GM19239 (cell line): ENCODE data around the gene CRACR2B.

Source experiments
- DNase-seq: peaks from one replicate; pipeline ENCODE4 v3.0.0; 2011; ENCODE audit warnings: low spot score; ENCODE audit not compliant: insufficient read length
- FAIRE-seq: peaks from 2 replicates; lab custom pipeline; 2011; peaks lifted over from hg19 to GRCh38; lab: Jason Lieb, UNC

The CRACR2B gene

DNA sequence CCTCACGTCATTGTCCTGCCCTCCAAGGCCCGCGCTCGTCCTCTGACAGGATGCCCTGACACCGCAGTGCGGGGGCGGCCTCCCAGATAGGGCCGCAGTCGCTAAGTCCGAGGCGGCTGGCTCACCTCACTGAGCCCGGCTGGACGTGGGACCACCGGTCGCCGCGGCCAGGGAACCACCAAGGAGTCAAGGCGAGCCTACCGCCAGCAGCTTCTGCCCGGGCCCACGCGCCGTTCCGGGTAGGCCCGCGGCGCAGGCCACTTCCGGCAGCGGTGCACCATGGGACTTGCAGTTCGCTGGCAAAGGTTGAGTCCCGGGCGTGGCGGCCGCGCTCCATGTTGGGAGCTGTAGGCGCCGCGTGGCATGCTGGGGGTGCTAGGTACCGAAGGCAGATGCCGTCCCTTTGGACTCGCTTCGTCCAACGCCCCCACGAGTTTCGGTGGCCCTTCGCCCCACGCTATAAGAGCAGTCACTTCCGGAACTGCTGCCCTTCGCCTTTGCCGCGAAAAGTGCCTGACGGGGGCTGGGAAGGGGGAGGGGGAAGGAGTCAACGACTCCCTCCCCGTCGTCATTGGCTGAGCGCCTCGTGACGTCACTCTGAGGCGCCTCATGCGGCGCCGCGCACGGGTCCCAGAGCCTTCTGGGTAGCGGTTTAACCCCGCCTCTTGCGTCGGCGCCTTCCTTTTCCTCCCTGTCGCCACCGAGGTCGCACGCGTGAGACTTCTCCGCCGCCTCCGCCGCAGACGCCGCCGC lies 18.3 kb upstream of the CRACR2B start, which contains the start of gene RPLP2:
Gene RPLP2 (plus strand): TSS at position 681 of the 753 bp plus-strand sequence. CDS start 268 bp downstream, outside the sequence.
- FAIRE-seq (peak; percentile 96), DNase-seq (peak; percentile 94)

DNA sequence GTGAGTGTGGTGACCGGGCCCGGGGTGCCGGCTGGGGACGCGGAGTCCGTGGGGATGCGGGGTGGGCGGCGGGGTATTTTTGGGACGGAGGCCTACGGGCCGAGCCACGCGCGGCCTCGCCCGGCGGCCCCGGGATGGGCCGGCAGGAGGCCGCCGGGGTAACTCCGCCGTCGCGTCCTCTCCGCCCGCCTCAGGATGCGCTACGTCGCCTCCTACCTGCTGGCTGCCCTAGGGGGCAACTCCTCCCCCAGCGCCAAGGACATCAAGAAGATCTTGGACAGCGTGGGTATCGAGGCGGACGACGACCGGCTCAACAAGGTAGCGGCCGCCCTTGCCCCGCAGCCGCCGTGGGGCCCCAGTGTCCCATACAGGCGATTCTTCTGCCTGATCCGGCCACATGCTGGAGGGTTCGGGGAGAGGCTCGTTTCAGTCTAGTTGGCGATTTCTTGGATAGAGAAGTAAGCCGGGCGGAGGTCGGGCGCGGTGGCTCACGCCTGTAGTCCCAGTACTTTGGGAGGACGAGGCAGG lies 17.6 kb upstream of the CRACR2B start:
- FAIRE-seq: no peak
- DNase-seq: no peak

DNA sequence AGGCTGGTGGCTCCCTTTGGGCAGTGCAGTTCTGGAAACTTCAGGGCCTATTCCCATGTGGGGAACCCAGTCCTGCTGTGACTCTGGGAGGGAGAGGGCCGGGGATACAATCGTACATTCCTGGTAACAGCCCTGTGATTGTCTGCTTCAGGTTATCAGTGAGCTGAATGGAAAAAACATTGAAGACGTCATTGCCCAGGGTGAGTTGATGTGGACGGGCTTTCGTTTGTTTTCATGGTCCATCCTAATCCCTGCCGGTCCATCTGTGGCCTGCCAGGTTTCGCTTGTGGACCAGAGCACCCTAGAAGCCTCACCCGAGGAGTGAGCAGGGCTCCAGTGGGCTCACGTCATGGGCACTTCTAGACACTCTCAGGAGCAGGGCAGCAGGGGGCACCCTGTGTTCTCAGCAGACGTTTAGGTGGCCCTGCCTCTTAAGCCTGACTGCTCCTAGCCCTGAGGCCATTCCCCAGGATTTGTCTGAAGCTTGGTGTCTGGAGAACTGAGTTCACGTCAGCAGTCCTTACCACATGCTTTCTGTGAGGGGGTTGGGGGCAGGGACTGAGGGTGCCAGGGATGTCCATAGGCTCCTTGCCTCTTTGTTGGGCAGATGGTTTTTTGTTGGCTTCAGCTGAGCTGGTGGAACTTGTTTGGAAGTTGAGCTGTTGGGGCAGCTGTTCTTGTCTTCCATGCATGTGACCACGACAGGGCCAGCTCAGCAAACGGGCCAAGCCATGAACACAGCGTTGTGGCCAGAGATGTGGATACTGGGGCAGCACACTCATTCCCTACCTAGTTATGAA lies 16.1 kb upstream of the CRACR2B start:
- FAIRE-seq (no peak), DNase-seq (no peak)

DNA sequence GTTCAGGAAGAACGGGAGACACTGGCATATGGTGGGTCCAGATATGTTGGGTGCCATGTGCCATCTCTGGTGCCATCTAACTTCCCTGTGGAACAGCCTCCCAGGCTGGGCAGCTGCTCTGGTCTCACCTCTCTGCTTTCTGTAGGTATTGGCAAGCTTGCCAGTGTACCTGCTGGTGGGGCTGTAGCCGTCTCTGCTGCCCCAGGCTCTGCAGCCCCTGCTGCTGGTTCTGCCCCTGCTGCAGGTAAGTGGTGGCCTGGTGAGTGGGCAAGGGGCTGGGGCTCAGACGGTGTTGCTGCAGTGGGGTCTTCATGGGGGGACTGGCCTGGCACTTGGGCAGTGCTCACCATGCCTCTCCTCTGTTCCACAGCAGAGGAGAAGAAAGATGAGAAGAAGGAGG lies 15.3 kb upstream of the CRACR2B start:
- FAIRE-seq (no peak), DNase-seq (no peak)

DNA sequence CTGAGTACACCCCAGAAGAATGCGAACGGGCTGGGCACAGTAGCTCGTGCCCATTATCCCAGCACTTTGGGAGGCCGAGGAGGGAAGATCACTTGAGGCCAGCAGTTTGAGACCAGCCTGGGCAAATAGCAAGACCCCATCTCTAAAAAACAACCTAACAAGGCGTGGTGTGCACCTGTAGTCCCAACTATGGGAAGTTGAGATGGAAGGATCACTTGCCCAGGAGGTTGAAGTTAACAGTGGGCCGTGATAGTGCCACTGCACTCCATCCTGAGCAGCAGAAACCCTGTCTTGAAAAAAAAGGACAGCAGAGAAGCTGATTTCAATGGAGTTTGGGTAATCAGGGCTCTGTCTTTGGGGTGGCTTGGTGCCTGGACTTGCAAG lies 14.7 kb upstream of the CRACR2B start:
- FAIRE-seq (no peak), DNase-seq (no peak)

DNA sequence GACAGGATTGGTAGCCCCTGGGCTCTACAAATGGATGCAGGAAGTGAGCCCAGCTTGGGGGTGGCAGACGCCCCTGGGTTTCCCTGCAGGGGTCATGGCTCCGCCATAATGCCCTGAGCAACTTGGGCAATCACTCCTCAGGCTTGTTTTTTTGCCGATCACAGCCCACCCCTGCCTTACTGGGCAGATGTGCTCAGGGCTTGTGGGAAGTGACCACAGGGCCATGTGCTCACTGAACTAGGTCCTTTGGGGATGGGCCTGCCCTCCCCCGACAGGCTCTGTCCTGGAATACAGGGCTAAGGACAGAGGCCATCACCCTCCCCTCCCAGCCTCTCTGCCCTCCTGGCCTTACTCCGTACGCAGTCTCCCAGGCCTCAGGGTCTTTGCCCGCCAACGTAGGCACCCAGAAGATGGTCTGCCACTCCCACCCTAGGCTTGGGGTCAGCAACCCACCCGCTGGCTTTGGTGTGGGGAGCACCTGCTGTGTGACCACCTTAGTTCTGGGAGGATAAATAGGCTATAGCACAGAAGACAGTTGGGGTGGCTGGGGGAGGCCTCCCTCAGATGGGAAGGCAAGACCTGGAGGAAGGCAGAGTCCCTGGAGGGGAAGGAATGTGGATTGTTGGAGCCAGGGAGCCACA lies 14.1 kb upstream of the CRACR2B start:
- DNase-seq (no peak), FAIRE-seq (no peak)

DNA sequence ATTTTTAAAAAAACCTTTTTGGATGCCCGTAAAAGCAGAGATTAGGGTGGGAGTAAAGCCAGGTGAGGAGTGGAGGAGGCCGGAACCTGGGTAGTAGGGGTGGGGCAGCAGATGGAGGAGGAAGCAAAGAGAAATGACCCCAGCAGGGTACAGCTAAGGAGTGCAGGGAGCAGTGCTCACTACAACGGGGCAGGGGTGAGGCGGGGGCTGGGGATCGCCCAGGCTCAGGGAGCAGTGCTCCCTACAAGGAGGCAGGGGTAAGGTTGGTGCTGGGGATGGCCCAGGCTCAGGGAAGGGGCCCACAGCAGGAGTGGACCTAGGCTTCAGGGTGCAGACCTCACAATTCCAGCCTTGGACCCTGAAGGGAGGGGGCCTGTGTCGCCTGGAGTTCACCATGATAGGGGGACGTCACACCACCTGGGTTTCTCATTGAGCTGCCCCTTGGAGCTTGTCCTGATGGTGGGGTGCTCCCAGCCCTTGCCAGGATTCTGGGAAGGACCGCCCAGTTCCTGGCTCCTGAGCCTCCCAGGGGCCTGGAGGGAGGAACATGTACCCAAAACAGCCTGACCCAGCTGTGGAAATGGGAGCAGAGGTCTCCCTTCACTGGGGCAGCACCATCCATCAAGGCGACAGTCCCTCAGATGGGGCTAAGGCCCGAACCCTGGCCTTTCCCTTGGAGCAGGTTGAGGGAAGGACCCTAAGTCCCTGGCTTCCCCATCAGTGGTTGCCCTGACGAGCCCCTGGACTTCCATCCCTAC lies 11.9 kb upstream of the CRACR2B start:
- FAIRE-seq: no peak

DNA sequence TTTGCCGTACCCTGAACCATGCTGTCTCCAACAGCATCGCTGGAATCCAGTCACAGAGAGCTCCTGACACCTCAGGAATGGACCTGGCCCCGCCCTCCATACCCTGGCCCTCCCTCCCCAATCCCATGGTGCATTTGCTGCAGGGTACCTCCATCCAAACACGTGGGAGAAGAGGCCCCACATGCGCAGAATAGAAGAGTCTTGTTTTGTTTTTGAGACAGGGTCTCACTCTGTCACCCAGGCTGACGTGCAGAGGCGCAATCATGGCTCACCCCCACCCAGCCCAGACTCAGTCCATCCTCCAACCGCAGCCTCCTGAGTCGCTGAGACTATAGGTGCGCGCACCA lies 11.3 kb upstream of the CRACR2B start:
- no peak for FAIRE-seq
- DNase-seq: no peak

More for the DNA sequence above, 11.9 kb upstream of the CRACR2B start:
- no peak for DNase-seq

DNA sequence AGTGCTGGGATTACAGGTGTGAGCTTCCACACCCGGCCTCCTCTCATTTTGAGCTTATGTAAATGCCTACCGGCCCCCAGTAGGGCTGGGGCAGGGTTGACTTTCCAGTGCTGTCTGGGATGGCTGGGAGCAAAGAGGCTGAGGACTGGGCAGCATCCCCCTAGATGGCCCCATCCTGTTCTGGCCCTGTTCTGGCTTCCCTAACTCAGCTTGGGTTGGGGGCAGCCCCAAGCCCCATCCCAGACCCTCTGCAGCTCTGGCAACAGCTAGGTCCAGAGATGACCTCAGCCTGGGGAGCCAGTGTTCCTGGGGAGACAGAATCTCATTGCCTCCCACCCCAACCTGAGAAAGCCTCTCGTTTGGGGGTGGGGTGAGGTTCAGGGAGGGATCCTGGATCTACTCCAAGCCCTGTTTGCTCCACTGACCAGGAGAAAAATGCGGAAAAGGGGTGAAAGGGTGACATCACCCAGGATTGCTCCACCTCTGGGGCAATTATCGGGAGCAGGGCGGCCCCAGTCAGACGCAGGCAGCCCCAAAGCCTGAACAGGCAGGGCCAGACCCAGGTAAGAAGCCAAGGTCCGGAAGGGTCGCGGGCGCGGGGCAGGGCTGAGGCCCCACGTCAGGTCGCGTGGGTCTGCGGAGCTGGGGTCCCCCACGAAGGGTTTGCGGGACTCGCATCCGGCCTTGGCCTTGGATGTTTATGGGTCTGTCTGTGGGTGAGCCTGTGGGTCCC lies 9.2 kb upstream of the CRACR2B start, which contains the start of gene PNPLA2:
Gene PNPLA2 (plus strand): TSS at position 519 of the 733 bp plus-strand sequence. CDS start 805 bp downstream, outside the sequence.
- no peak for DNase-seq
- FAIRE-seq: no peak

DNA sequence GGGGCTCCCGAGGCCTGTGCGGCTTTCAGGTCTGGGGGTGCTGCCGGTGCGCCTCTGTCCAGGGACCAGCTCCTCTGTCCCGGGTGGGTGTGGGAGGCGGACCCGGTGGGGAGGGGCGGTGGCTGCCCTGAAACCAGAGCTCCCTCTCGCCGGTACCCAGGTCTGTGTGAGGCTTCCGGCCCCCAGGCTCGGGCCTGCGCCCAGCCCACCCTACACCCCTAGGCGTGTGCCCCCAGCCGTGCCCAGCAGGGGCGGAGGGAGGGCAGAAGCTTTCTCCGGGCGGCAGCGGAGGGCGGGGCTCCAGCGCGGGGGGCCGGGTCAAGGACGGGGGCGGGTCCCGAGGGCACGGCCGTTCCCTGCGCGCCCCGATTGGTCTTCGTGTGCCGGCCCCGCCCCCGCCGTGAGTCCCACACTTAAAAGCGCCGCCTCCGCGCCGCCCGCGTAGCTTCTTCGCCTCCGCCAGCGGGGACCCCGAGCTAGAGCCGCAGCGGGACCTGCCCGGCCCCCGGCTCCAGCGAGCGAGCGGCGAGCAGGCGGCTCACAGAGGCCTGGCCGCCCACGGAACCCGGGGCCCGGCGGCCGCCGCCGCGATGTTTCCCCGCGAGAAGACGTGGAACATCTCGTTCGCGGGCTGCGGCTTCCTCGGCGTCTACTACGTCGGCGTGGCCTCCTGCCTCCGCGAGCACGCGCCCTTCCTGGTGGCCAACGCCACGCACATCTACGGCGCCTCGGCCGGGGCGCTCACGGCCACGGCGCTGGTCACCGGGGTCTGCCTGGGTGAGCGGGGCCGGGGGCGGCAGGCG lies 8.4 kb upstream of the CRACR2B start:
- DNase-seq: peak; percentile 88
- FAIRE-seq: peak; percentile 80

DNA sequence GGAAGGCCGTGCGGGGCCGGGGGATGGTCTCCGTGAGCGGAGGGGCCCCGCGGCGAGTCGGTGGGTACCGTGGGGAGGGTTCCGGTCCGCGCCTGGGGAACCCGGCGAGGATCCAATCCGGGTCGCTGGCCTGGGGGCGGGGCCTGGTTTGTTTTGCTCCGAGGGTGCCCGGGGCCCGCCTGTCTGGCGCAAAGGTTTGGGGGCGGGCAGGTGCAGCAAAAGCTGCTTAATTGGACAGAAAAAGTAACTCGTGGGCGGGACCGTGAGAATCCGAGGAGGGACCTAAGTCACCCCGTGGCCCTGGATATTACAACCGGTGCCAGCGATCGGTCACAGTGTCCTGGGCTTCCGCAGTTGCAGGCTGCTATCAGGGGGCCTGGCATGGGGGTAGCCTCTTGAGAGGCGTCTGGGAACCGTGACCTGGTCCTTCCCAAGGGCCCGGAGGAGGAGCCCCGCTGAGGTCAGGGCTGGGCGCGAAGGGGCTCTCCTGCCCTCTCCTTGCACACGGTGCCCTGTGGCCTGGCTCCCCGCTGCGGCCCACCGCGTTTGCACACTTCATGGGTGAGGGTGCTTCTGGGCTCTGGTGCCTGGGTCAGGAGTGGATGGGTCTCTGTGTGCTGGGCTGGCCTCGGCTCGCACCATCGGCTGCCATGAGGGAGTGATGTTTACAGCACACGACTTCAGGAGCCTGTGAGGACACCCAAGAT lies 7.6 kb upstream of the CRACR2B start:
- FAIRE-seq (peak; percentile 98), DNase-seq (peak; percentile 98)

DNA sequence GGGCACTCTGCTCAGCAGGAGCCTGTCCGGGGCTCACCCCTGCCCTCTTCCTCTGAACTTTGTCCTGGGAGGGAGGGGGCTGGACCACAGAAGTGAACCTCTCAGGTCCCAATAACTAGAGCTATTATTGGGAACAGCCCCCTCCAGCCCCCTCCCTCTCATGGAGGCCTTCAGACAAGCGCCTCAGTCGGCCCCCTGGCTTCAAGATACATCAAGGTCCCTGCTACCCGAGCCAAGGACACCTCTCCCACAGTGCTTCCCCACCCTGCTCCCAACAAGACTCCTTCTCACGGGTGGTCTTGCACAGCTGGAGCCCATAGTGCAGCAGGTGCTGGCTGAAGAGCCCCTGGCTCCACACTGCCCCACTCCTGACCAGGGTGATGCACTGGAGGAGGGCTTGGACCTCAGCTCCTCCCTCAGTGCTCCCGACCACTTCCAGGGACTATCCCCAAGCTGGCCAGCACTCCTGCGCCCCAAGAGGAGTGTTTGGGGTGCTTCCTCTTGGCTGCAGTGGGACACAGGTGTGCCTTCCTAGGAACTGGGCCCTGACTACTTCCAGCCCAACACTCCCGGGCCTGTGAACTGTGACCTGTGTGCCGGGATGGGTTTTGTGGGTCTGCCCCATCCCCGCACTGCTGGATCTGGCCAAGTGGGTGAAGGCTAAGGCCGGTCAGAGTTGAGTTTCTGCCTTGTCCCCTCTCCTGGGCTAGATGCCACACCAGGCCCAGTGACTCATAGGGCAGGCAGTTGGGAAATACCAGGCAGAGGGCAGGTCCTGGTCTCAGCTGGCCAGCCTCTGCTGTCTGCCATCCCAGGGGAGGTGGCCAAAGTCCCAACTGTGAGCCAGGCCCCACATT lies 6.8 kb upstream of the CRACR2B start:
- DNase-seq (no peak), FAIRE-seq (no peak)

DNA sequence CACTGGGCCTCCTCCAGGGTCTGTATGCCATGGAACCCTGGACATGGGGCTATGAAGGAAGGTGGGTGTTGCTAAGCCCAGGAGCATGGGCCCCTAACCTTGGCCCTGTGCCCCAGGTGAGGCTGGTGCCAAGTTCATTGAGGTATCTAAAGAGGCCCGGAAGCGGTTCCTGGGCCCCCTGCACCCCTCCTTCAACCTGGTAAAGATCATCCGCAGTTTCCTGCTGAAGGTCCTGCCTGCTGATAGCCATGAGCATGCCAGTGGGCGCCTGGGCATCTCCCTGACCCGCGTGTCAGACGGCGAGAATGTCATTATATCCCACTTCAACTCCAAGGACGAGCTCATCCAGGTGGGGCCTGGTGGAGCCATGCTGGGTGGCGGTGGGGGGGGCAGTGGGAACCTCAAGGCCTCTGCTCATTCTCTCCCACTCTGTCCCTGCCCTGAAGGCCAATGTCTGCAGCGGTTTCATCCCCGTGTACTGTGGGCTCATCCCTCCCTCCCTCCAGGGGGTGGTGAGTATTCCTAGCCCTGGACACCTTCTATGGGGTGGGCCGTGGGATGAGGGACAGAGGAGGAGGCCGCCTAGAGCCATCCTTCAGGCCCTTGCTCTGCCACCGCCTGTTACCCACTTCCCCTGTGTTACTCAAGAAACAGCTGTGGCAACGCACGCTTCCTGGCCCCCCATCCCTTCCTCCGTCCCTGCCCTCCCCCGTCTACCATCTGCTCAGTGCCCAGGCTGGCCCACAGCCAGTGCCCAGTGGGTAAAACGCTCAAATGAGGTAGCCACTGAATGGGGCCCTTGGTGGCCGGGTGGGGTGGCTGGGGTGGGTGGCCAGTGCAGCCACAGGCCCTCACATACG lies 6.0 kb upstream of the CRACR2B start:
- FAIRE-seq: no peak
- no peak for DNase-seq

DNA sequence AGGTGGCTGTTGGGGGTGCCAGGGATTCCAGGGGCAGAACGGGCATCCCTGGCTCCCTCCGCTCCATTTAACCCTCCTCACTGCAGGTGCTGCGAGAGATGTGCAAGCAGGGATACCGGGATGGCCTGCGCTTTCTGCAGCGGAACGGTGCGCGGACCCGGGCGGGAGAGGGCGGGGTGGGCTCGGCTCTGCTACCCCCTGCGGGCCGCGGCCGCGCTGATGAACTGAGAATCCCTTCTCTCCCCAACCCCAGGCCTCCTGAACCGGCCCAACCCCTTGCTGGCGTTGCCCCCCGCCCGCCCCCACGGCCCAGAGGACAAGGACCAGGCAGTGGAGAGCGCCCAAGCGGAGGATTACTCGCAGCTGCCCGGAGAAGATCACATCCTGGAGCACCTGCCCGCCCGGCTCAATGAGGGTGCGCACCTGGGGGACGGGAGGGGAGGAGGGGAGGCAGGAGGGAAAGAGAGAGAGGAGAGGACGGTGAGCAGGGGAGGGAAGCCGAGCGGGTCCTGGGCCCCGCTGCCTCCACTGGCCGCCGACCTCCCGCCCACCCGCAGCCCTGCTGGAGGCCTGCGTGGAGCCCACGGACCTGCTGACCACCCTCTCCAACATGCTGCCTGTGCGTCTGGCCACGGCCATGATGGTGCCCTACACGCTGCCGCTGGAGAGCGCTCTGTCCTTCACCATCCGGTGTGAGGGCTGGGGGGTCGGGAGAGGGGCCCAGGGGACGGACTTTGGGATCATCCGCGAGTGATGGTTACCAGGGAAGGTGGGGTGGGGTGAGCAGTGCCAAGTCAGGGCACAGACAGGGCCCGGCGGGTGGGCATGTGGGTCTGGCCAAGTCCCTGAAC lies 4.1 kb upstream of the CRACR2B start:
- no peak for DNase-seq
- no peak for FAIRE-seq

DNA sequence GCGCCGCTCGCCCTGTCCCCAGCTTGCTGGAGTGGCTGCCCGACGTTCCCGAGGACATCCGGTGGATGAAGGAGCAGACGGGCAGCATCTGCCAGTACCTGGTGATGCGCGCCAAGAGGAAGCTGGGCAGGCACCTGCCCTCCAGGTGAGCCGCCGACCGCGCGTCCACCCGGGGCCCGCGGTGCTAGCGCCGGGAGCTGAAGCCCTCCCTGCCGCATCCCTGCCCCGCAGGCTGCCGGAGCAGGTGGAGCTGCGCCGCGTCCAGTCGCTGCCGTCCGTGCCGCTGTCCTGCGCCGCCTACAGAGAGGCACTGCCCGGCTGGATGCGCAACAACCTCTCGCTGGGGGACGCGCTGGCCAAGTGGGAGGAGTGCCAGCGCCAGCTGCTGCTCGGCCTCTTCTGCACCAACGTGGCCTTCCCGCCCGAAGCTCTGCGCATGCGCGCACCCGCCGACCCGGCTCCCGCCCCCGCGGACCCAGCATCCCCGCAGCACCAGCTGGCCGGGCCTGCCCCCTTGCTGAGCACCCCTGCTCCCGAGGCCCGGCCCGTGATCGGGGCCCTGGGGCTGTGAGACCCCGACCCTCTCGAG lies 3.3 kb upstream of the CRACR2B start:
- FAIRE-seq: no peak
- no peak for DNase-seq
